GM21576 (cell line): ENCODE results near the gene MYBPC1.

Source experiments
- ATAC-seq: cut with Tn5 transposase; IDR thresholded peaks from one replicate; pipeline ENCODE4 v1.9.1; 2021; ENCODE audit warnings: mild to moderate bottlenecking, moderate library complexity; ENCODE audit not compliant: unreplicated experiment

The MYBPC1 gene

GRCh38 chr12:101599771-101600484 lies 5.2 kb downstream of the MYBPC1 start:
- no peak for ATAC-seq

- ATAC-seq, result no peak
Observed at GRCh38 chr12:101604132-101604531, 9.4 kb downstream of the MYBPC1 start.

GRCh38 chr12:101607894-101608293 lies 13.1 kb downstream of the MYBPC1 start:
- ATAC-seq, result no peak

DNA sequence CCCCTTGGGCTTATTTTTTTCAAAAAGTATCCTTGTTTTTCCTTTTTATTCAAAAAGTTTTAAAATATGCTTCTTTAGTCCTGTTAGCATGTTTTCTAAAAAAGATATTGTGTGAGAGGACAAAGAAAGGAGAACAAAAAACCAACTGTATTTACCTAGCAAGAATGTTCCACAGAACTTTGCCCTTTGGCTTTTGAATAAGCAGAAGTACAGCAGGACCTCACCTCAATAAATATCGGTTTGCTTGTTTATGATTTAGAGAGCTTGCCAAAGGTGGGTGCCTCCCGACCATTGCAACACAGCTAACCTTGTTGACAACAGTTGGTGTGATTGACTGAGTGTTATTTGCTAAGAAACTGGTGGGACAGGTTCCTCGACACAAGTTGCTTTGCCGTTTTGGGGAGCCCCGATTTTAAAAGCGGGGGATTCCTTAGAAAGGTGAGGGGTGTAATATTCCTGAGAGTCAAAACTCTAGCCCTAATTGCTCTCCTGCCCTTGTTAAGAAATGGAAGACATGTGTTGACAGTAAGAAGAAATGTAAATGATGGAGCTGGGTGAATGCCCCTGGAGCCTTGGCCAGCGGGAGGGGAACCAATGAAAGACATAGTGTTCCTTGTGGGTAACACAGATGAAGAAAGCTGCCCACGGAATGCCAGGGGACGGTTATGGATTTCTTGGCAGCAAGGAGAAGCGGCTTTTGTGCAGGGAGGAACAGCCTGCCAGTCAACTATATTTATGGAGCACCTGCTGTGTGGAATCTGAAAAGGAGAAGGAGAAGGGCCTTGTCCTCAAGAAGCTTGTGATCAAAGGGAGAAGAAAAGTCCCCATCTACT lies 13.7 kb downstream of the MYBPC1 start:
- ATAC-seq, result no peak

GRCh38 chr12:101609198-101609597 lies 14.4 kb downstream of the MYBPC1 start:
- ATAC-seq, result no peak

GRCh38 chr12:101612160-101612916 lies 17.6 kb downstream of the MYBPC1 start:
- no peak for ATAC-seq

DNA sequence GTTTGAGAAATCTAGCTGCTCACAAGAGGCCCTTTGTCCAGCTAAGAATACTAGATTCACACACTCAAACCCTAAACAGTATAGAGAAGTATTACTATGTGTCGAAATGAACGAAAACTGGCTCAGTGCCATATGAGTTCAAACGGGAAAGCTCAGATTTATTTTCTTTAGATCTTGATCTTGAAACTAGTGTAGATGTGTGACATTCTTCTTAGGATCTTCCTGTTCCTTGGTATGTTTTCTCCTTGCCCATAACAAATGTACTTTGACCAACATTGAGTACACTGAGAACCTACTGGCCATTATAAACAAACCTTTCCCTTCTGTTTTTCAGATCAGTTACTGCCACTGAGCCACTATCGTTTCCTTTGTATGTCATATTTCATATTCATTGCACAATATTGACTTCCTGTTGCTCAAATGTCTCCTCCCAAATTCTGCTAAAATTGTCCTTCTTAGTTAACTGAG lies 21.3 kb downstream of the MYBPC1 start:
- no peak for ATAC-seq

- no peak for ATAC-seq
Observed at GRCh38 chr12:101619026-101619786, 24.4 kb downstream of the MYBPC1 start.

- ATAC-seq, result no peak
Observed at GRCh38 chr12:101619858-101620761, 25.3 kb downstream of the MYBPC1 start.

DNA sequence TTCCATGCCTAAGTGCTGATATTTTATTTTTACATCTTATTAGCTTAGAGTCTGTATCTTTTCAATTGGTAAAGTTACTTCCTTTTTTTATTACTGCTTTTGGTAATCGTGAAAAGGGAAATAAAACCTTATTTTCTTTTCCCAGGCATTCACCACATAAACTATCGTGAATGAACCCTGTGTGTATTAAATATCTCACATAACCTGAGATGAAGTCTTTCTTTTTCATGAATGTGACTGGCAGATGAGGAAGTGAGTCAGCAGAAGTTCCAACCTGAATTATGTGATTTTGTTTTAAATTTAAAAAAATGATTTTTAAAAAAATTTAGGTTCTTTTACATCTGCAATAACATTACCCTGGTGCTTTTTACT lies 26.0 kb downstream of the MYBPC1 start:
- no peak for ATAC-seq

- no peak for ATAC-seq
Observed at GRCh38 chr12:101628676-101629075, 33.9 kb downstream of the MYBPC1 start.

- ATAC-seq, result peak; percentile 96
Observed at GRCh38 chr12:101634724-101635123, 40.0 kb downstream of the MYBPC1 start.

GRCh38 chr12:101637936-101638335 lies 43.2 kb downstream of the MYBPC1 start:
- ATAC-seq, result no peak

GRCh38 chr12:101642115-101643067 lies 47.6 kb downstream of the MYBPC1 start:
- no peak for ATAC-seq

DNA sequence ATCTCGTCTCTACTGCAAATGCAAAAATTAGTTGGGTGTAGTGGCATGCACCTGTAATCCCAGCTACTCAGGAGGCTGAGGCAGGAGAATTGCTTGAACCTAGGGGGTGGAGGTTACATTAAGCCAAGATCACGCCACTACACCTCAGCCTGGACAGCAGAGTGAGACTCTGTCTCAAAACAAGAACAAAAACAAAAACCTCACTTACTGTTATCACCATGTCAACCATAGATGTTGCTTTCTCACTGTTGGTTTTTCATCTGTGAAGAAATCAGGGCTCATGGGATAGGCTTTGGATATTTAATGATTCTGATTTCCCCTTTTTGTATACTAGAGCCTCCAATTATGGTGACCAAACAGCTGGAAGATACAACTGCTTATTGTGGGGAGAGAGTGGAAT lies 52.9 kb downstream of the MYBPC1 start:
- ATAC-seq, result no peak

DNA sequence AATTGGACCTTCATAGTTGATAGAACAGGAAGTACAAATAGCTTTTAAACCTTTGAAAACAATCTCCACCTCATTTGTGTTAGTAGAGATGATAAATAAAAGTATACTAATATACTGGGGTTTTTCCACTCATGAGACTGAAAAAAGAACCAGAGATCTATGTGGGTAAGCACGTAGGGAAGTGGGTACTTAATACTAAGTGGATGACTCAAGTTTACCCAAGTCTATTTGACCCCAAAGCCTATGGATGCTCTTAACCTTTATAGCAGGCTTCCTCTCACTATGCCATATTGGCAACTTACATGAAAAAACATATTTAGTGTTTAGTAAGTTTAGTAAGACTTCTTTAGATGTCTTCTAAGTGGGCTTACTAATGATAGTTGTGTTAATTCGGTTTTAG lies 53.4 kb downstream of the MYBPC1 start:
- ATAC-seq, result no peak

GRCh38 chr12:101650346-101651117 lies 55.8 kb downstream of the MYBPC1 start:
- ATAC-seq, result no peak

GRCh38 chr12:101653030-101653429 lies 58.3 kb downstream of the MYBPC1 start:
- ATAC-seq, result no peak
